Neutrophil (primary cell): ENCODE measurements around the gene MRTFB.

Source experiments
- H3K27ac ChIP-seq: fragments of 200-600 bp; sonication (generic); 2 replicates; pipeline ENCODE4 v1.5.1; 2016; ENCODE audit warnings: mild to moderate bottlenecking, moderate library complexity
- H3K27me3 ChIP-seq: fragments of 200-600 bp; sonication (generic); 2 replicates; pipeline ENCODE4 v1.6.0; 2016; ENCODE audit warnings: mild to moderate bottlenecking
- H3K36me3 ChIP-seq: fragments of 200-600 bp; sonication (generic); 2 replicates; pipeline ENCODE4 v1.5.1; 2017
- H3K4me1 ChIP-seq, 2 experiments: fragments of 200-600 bp in 1 of 2; sonication (generic) in 1 of 2; 1 replicate in 1 of 2; 2 replicates in 1 of 2; pipeline versions ENCODE4 v1.5.1 to v1.6.1; 2013 to 2016; ENCODE audit warnings: low read depth in 1 of 2, low read length in 1 of 2, mild to moderate bottlenecking in 1 of 2, moderate library complexity in 1 of 2; ENCODE audit not compliant: control insufficient read depth in 1 of 2, insufficient read depth in 1 of 2
- H3K4me3 ChIP-seq, 2 experiments: fragments of 200-600 bp in 1 of 2; sonication (generic) in 1 of 2; 1 replicate in 1 of 2; 2 replicates in 1 of 2; pipeline ENCODE4 v1.5.1; 2013 to 2016; ENCODE audit warnings: low read depth in 1 of 2, low read length in 1 of 2, mild to moderate bottlenecking in 1 of 2, moderate library complexity in 1 of 2
- H3K9me3 ChIP-seq: fragments of 200-600 bp; sonication (generic); 2 replicates; pipeline ENCODE4 v1.5.1; 2016
- TF ChIP-seq, protein P1 (sequence below): fragments of 200-600 bp; sonication (generic); IDR thresholded peaks from 2 replicates; pipeline ENCODE4 v1.5.1; 2016; ENCODE audit warnings: antibody characterized with exemption

The MRTFB gene

GRCh38 chr16:14232106-14232864 is 161.2 kb downstream of the MRTFB start:
- Histone ChIP-seq H3K4me3 (no peak overlapping the region), H3K9me3 (no peaks in the 10 kb centered on the region), H3K27me3 (no peaks in the 10 kb centered on the region), H3K36me3 (no peaks in the 10 kb centered on the region), H3K4me1 (no peaks in the 10 kb centered on the region), H3K27ac (no peak overlapping the region)
- TF ChIP-seq, protein P1, sequence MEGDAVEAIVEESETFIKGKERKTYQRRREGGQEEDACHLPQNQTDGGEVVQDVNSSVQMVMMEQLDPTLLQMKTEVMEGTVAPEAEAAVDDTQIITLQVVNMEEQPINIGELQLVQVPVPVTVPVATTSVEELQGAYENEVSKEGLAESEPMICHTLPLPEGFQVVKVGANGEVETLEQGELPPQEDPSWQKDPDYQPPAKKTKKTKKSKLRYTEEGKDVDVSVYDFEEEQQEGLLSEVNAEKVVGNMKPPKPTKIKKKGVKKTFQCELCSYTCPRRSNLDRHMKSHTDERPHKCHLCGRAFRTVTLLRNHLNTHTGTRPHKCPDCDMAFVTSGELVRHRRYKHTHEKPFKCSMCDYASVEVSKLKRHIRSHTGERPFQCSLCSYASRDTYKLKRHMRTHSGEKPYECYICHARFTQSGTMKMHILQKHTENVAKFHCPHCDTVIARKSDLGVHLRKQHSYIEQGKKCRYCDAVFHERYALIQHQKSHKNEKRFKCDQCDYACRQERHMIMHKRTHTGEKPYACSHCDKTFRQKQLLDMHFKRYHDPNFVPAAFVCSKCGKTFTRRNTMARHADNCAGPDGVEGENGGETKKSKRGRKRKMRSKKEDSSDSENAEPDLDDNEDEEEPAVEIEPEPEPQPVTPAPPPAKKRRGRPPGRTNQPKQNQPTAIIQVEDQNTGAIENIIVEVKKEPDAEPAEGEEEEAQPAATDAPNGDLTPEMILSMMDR, result no peak

DNA sequence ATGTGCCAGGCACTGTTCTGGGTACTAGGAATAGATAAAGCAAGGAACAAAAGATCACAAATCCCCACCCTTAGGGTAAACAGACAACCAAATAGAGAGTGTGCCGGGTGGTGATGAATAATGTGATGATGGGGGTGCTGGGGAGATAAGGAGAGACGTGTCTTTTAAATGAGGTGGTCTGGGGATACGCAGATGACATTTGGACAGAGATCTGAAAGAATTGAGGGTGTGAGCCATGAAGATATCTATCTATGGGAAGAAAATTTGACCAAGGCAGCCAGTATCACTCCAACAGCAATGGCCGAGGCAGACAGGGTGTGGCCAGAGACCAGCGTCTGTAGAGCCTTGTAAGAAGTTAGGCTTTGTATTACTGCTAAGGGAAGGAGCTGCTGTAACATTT is 165.3 kb downstream of the MRTFB start:
- Histone ChIP-seq H3K36me3 (no peaks in the 10 kb centered on the region), H3K27ac (no peak overlapping the region), H3K27me3 (no peaks in the 10 kb centered on the region)

GRCh38 chr16:14238756-14239155 is 167.6 kb downstream of the MRTFB start:
- TF ChIP-seq, protein P1, result no peak
- Histone ChIP-seq H3K27ac (no peak overlapping the region), H3K9me3 (no peaks in the 10 kb centered on the region), H3K4me3 (no peak overlapping the region), H3K27me3 (no peaks in the 10 kb centered on the region), H3K36me3 (no peaks in the 10 kb centered on the region), H3K4me1 (no peaks in the 10 kb centered on the region)

More for the DNA sequence above, 165.3 kb downstream of the MRTFB start:
- H3K4me1 ChIP-seq, result no peaks in the 10 kb centered on the region
- no peaks in the 10 kb centered on the region for H3K9me3 ChIP-seq
- H3K4me3 ChIP-seq, result no peak overlapping the region
- TF ChIP-seq, protein P1, result no peak

GRCh38 chr16:14239791-14240190 is 168.7 kb downstream of the MRTFB start:
- H3K4me1 ChIP-seq, result no peaks in the 10 kb centered on the region
- H3K36me3 ChIP-seq, result no peaks in the 10 kb centered on the region
- no peaks in the 10 kb centered on the region for H3K27me3 ChIP-seq
- TF ChIP-seq, protein P1, result no peak
- H3K4me3 ChIP-seq, result no peak overlapping the region
- H3K27ac ChIP-seq, result no peak overlapping the region
- no peaks in the 10 kb centered on the region for H3K9me3 ChIP-seq

GRCh38 chr16:14240219-14240843 is 169.2 kb downstream of the MRTFB start:
- H3K4me3 ChIP-seq, result no peak overlapping the region
- no peak overlapping the region for H3K27ac ChIP-seq
- no peaks in the 10 kb centered on the region for H3K9me3 ChIP-seq
- H3K4me1 ChIP-seq, result no peaks in the 10 kb centered on the region
- H3K36me3 ChIP-seq, result no peaks in the 10 kb centered on the region
- H3K27me3 ChIP-seq, result no peaks in the 10 kb centered on the region
- TF ChIP-seq, protein P1, result no peak
